HG03565 (cell line): Measurements from ENCODE around the gene RND2.
"Not testable (repeated sequence)": the region's sequence is repeated elsewhere in the genome, so short reads cannot be mapped to it uniquely, and the experiment has no call there.

Experiments
- ATAC-seq: cut with Tn5 transposase; IDR thresholded peaks from one replicate; pipeline ENCODE4 v1.9.1; 2021; ENCODE audit warnings: mild to moderate bottlenecking, moderate library complexity; ENCODE audit not compliant: unreplicated experiment

Gene RND2

DNA sequence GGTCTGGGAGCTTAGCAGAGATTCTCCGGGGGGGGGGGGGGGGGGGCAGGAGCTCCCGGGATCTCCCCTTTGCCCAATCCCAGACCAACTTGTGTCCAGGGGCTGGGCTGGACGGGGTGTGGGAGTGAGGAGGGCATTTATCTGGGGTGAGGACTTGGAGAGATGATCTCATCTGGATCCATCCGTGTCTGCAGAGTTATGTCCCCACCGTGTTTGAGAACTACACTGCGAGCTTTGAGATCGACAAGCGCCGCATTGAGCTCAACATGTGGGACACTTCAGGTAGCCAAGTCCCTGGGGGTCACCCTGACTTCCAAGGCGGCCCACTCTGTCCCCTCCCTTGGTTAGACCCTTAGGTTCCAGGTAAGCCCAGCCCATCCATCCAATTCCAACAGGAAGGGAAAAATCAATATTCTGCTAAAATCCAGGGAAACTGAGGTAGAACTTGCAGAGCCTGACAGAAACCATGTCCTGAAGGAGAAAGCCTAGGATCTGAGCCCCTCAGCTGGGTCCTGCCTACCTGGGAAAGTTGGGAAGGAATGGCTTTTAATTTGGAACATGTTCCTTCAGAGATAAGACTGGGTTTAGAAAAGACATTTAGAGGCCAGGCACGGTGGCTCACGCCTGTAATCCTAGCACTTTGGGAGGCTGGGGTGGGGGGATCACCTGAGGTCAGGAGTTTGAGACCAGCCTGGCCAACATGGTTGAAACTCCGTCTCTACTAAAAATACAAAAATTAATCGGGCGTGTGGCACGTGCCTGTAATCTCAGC lies 921 bp downstream of the RND2 start:
- no peak for ATAC-seq

- no peak for ATAC-seq
These were observed 1.6 kb downstream of the RND2 start for GRCh38 chr17:43026595-43026994.

DNA sequence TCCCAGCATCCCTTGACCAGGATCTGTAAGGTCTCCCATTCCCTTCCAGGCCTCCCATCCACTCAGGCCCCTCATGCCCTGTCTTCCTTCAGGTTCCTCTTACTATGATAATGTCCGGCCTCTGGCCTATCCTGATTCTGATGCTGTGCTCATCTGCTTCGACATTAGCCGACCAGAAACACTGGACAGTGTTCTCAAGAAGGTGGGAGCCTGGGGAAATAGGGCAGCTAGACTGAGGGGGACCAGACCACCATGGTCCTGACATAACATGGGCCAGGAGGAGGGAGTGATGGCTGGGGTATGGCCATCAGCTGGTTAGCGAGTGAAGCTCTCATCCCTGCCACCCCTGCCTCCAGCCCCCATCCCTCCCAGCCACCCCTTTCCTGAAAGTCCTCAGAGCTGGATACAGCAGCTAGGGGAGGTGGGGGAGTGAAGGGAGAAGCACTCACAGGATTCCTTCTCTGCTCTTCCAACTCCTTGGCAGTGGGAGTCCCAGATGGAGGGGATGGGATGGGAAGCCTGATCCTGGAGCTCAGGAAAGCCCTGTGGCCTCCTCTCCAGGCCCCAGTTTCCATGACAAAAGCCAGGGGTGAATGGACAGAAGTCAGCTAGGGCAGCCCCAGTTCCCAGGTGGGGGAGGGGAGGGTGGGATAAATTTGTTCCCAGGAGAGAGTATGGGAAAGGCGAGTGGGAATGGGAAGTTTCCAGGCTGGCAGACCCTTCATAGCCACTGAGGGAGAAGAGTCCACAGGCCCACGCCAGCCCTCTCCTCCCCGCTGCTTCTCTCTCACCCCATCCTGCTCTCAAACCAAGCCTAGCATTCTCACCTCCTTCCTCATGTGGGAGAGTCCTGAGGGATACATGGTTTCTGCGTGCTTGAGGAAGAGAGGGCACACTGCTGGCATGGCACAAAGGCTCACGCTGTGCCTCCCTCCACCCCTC lies 2.3 kb downstream of the RND2 start:
- no peak for ATAC-seq

DNA sequence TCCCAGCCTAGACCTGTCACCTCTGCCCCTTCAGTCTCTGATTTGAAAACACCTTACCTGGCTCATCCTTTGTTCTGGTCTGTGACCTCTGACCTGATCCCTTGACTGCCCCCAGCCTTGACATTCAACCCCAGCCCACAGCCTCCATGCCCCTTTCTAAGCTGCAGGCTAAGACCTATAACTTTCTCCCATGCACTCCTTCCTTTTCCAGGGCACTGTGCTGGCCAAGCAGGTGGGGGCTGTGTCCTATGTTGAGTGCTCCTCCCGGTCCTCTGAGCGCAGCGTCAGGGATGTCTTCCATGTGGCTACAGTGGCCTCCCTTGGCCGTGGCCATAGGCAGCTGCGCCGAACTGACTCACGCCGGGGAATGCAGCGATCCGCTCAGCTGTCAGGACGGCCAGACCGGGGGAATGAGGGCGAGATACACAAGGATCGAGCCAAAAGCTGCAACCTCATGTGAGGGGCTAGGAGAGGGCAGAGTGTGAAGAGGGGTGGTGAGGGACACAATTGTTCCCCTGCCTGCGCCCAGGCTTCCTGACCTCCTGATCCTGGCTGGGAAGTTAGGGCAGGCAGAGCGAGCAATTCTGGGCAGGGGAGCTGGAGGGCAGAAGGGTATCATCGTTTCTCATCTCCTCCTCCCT lies 3.3 kb downstream of the RND2 start:
- ATAC-seq: no peak

DNA sequence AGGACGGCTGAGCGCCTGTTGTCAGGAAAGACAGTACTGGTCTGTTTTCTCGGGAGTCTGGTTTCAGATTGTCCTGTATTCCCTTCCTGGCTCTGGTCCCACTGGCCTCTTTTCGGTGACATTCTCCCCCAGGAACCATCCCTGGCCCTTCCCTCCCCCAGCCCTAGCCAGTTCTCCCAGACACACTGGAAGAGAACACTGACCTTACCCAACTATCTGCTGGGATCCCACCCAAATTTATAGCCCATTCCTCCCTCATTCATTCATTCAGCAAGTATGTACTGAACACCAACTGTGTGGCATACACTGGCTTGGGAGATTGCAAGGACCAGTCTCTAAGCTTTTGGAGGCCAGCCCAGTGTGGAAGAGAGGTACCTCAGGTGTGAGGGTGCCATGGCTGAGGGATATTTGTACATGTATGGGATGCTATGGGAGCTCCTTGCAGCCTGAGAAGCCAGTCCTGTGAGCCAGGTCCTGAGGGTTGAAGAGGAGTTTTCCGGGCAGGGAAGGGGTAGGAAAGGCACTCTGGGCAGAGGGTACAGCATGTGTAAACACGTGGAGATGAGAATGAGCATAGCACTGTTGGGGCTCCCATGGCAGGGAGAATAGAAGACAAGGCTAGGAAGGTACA lies 5.2 kb downstream of the RND2 start:
- no peak for ATAC-seq

DNA sequence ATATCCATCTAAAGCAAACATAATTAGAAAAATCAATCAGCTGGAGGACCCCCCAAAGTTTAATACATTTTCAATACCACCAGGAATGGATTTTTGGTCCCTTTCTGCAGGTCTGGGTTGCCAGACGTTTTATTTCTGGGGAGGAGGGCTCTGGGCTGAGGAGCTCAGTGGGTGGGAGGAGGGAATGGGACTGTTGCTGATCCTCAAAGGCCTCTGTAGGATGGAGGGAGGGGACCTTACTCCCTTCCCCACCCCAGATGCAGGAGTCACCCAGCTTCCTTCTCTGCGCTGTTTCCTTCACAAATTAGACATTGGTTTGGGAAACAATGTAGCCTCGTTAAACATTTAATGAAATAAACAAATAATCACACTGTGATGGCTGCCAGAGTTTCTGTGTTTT lies 6.6 kb downstream of the RND2 start:
- ATAC-seq: no peak

DNA sequence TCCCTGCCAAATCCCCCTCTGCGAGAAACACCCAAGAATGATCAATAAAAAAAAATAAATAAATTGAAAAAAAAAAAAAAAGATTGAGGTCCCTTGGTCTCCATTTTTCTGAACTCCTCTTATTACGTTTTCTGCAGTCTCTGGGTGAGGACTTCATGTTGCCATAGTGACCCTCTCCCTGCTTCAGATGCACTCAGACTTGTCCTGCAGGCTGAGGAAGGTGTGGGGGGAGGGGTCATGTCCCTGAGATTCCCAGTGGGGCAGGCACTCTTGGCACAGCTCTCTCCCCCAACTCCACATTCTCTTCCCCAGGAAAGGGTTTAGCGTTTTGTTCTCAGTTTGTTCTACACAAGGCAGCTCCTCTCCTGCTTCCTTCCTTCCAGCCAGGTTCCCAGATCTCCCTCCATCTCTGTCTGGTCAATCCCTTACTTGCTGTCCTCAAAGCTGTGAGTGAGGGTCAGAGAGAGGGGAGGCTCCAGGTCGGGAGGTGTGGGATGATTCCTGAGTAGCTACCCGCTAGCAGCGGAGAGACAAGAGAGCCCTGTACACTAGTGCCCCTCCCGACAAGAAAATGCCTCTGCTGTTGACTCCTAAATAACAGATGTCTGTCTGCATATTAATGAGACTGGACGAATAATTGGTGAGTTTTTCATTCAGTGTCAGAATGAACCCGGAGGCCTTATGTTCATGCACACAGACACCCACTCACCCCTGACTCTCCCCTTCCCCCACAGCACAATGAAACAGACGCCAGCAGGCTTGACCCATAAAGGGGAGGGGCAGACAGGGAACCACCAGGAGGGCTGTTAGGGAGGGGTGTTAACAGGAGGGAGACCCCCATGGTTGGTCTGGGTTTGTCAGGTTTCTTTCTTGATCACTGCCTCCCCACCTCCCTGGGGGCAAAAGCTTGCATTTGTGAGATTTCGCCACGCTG lies 9.2 kb downstream of the RND2 start:
- no peak for ATAC-seq

DNA sequence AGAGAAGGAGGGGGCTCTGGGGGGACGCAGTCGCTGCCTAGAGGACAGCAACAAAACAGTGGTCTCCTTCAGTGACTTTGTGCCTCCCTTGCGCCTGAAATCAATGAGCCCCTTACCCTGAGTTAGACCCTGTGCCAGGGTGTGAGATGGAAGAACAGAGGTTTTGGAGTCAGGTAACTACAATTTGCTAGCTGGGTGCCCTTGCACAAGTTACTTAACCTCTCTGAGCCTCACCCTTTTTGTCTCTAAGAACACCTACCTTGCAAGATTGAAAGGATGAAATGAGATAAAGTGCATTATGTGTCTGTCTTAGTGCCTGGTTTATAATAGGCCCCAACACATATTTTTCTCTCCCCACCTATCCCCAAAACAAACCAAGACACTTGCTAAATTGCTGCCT lies 9.9 kb downstream of the RND2 start:
- no peak for ATAC-seq

GRCh38 chr17:43039646-43040045 lies 14.6 kb downstream of the RND2 start:
- ATAC-seq: no peak

DNA sequence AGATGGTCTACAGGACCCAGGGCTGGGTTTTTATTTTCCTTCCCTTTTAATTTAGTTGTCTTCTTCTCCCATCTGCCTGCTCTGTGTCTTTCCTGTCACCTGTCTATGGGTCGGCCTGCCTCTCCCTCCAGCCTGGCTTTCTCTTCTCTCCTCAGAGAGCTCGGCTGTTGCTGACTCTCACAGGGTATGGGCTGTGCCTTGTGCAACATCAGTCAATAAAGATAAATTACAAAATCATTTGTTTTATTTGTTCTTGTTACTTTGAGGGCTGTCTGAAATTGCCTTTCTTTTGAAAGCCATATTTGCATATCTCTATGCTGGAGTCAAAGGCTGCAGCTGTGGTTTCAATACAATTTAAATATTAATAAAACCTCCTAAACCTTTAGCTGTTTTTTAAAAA lies 15.6 kb downstream of the RND2 start:
- no peak for ATAC-seq

GRCh38 chr17:43042025-43042628 lies 17.1 kb downstream of the RND2 start:
- no peak for ATAC-seq

- no peak for ATAC-seq
These were observed 18.3 kb downstream of the RND2 start for GRCh38 chr17:43043307-43043706.

GRCh38 chr17:43044024-43044423 lies 19.0 kb downstream of the RND2 start:
- no peak for ATAC-seq

DNA sequence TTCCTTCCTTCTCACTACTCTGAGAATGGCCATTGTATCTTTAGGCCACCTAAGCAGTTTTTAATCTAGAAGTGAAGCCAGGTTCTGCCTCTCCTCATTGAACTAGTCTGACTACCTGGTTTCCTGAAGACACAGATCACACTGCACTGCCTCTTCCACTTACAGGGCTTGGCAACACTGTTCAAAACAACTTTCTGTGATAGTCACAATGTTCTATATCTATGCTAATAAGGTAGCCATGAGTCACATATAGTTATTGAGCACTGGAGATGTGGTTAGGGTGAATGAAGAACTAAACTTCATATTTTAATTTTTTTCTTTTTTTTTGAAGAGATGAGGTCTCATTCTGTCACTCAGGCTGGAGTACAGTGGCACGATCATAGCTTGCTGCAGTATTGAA lies 26.9 kb downstream of the RND2 start:
- no peak for ATAC-seq

- not testable (repeated sequence) for ATAC-seq
These were observed 28.0 kb downstream of the RND2 start for GRCh38 chr17:43053008-43053407.

DNA sequence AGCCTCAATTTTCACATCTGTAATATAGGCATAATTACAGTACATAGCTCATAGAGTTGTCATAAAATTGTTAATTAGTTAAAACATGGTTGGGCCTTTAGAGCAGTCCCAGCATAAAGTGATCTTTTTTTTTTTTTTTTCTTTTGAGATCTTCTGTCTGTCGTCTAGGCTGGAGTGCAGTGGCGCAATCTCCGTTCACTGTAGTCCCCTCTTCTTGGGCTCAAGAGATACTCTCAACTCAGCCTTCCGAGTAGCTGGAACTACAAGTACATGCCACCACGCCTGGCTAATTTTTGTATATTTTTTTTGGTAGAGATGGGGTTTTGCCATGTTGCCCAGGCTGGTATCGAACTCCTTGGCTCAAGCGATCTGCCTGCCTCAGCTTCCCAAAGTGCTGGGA lies 31.0 kb downstream of the RND2 start:
- ATAC-seq: no peak

GRCh38 chr17:43062984-43063638 lies 38.1 kb downstream of the RND2 start:
- ATAC-seq: no peak

- ATAC-seq: no peak
These were observed 43.7 kb downstream of the RND2 start for GRCh38 chr17:43068570-43069367.
